SJSA1 (cell line): ENCODE measurements around the gene PLAGL1. TPM values are rescaled to one million over a fixed set of nuclear protein-coding genes. Genes with fewer than 3 reads are reported as not detected.
"Not testable (repeated sequence)": the region's sequence is repeated elsewhere in the genome, so short reads cannot be mapped to it uniquely, and the experiment has no call there.

Experiments used
- DNase-seq, 2 experiments: peaks; one replicate each; pipeline ENCODE4 v3.0.0-alpha.2; 2015 to 2020; ENCODE audit warnings: low spot score in 2 of 2, low read depth in 1 of 2
- H3K27ac ChIP-seq: fragments of 250-450 bp; sonication (Bioruptor Pico); 2 replicates; pipeline ENCODE4 v1.5.1; 2020; ENCODE audit warnings: mild to moderate bottlenecking, moderate library complexity
- H3K27me3 ChIP-seq: fragments of 250-450 bp; sonication (Bioruptor Pico); replicated peaks from 2 replicates; pipeline ENCODE4 v1.5.1; 2020; ENCODE audit warnings: mild to moderate bottlenecking, moderate library complexity
- H3K36me3 ChIP-seq: fragments of 250-450 bp; sonication (Bioruptor Pico); 2 replicates; pipeline ENCODE4 v1.5.1; 2020; ENCODE audit warnings: mild to moderate bottlenecking
- H3K4me1 ChIP-seq: fragments of 250-450 bp; sonication (Bioruptor Pico); replicated peaks from 2 replicates; pipeline ENCODE4 v1.6.1; 2021; ENCODE audit warnings: mild to moderate bottlenecking
- H3K4me3 ChIP-seq: fragments of 250-450 bp; sonication (Bioruptor Pico); 2 replicates; pipeline ENCODE4 v1.5.1; 2020; ENCODE audit warnings: mild to moderate bottlenecking
- H3K9me3 ChIP-seq: fragments of 250-450 bp; sonication (Bioruptor Pico); replicated peaks from 2 replicates; pipeline ENCODE4 v1.5.1; 2020; ENCODE audit warnings: mild to moderate bottlenecking
- total RNA-seq: library from RNA; depleted of rRNA; stranded (reverse); fragments of >200 nt; shearing (Covaris generic); gene quantifications from 2 replicates; pipeline ENCODE4 v1.2.3, GENCODE V29; 2014; rRNA removed

PLAGL1 gene
- total RNA-seq: 3.4 and 7.2 TPM in 2 replicates

GRCh38 chr6:144008120-144008811 is at the start of gene PLAGL1:
Gene PLAGL1 (minus strand): TSS chr6:144008259. CDS start chr6:143948136, 60,123 bp downstream.
- Histone ChIP-seq H3K4me1 (peaks cover 10% of the 10 kb centered on the region; the same call in 1 of the 2 replicates), H3K27me3 (peaks cover 4% of the 10 kb centered on the region; the same call in 1 of the 2 replicates), H3K36me3 (peaks cover 6% of the 10 kb centered on the region; the same call in 1 of the 2 replicates), H3K4me3 (peak within 1 kb of the TSS; percentile 83), H3K9me3 (no peaks in the 10 kb centered on the region; the same call in 1 of the 2 replicates), H3K27ac (peak within 1 kb of the TSS; percentile 48)
- peak; percentile 52 to 75 for DNase-seq

DNA sequence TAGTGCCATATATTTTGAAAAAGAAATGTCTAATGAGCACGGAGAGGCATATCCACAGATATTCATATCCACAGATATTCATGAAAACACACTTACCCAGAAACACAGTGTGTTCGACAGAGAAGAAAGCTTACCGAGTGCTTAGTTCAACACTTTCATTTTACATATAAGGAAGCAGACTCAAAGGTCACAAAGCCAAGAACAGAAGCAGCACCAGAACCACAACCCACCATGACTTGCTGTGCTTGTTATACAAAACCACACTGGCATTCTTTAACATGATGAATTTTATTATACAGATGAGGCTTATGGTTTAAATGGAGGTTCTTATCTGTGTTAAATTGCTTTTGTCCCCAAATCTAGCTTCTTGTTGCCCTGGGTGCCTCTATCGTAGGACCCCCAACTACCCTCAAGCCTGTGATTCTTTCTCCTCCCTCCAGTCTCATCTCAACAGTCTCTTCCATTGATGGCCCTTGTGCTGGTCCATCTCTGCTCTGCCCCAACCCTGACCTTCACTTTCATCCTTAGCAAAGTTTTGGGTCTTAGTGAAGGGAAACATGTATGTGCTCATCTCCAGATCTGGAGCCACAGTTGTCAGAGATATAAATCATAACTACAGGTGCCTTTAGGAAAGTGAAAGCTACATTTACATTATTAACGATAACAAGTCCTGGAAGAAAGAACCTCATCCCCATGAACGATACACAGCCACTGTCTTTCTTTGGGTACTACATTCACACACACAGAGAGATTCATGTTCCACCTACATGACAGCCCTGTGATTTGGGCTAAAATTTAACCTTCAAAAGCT is 47.3 kb upstream of the PLAGL1 start:
- Histone ChIP-seq H3K4me1 (no peaks in the 10 kb centered on the region), H3K27me3 (0 out of 2 replicates have a peak, but pooled peaks cover 7% of the 10 kb centered on the region), H3K36me3 (no peaks in the 10 kb centered on the region), H3K27ac (no peak overlapping the region), H3K4me3 (no peak overlapping the region), H3K9me3 (no peaks in the 10 kb centered on the region)
- no peak for DNase-seq

- Histone ChIP-seq H3K36me3 (no peaks in the 10 kb centered on the region), H3K27ac (no peak overlapping the region), H3K4me1 (no peaks in the 10 kb centered on the region), H3K9me3 (0 out of 2 replicates have a peak, but pooled peaks cover 1% of the 10 kb centered on the region), H3K4me3 (no peak overlapping the region), H3K27me3 (0 out of 2 replicates have a peak, but pooled peaks cover 9% of the 10 kb centered on the region)
- DNase-seq: no peak
Measured at GRCh38 chr6:144053601-144054000, 45.5 kb upstream of the PLAGL1 start.

DNA sequence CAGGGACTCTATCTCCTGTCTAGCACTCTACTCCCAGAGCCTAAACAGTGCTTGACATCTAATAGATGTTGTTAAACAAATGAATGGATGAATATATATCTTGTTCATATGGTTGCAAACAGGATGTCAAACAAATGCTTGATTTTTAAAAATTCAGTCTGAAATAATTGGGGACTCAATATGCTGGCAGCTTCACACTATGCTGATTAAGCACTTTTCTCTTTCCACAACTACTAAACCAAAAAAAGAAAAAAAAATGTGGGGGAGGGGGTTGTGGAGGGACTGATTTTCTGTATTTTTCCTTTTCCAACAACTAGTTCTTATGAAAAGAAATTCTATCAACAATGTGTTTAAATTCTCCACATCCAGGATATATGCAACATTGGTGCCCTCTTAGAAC is 44.4 kb upstream of the PLAGL1 start:
- H3K4me3 ChIP-seq: no peak overlapping the region
- DNase-seq: no peak
- no peak overlapping the region for H3K27ac ChIP-seq
- no peaks in the 10 kb centered on the region for H3K4me1 ChIP-seq
- no peaks in the 10 kb centered on the region for H3K36me3 ChIP-seq
- H3K27me3 ChIP-seq: 0 out of 2 replicates have a peak, but pooled peaks cover 10% of the 10 kb centered on the region
- H3K9me3 ChIP-seq: 0 out of 2 replicates have a peak, but pooled peaks cover 6% of the 10 kb centered on the region

DNA sequence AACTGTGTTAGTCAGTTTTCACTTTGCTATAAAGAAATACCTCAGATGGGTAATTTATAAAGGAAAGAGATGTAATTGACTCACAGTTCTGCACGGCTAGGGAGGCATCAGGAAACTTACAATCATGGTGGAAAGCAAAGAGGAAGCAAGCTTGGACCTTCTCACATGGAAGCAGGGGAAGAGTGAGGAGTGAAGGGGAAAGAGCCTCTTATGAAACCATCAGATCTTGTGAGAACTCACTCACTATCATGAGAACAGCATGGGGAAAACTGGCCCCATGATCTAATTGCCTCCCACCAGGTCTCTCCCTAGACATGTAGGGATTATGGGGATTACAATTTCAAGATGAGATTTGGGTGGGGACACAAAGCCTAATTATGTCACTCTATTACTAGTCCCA is 41.3 kb upstream of the PLAGL1 start:
- no peak for DNase-seq

GRCh38 chr6:144047688-144048087 is 39.6 kb upstream of the PLAGL1 start:
- 0 out of 2 replicates have a peak, but pooled peaks cover 10% of the 10 kb centered on the region for H3K27me3 ChIP-seq
- no peak for DNase-seq
- no peak overlapping the region for H3K4me3 ChIP-seq
- H3K9me3 ChIP-seq: 0 out of 2 replicates have a peak, but pooled peaks cover 10% of the 10 kb centered on the region
- H3K36me3 ChIP-seq: no peaks in the 10 kb centered on the region
- no peak overlapping the region for H3K27ac ChIP-seq
- H3K4me1 ChIP-seq: no peaks in the 10 kb centered on the region

More for the DNA sequence above, 41.3 kb upstream of the PLAGL1 start:
- 0 out of 2 replicates have a peak, but pooled peaks cover 10% of the 10 kb centered on the region for H3K9me3 ChIP-seq
- no peak overlapping the region for H3K4me3 ChIP-seq
- H3K27me3 ChIP-seq: 0 out of 2 replicates have a peak, but pooled peaks cover 10% of the 10 kb centered on the region
- H3K36me3 ChIP-seq: no peaks in the 10 kb centered on the region
- H3K27ac ChIP-seq: no peak overlapping the region
- no peaks in the 10 kb centered on the region for H3K4me1 ChIP-seq

DNA sequence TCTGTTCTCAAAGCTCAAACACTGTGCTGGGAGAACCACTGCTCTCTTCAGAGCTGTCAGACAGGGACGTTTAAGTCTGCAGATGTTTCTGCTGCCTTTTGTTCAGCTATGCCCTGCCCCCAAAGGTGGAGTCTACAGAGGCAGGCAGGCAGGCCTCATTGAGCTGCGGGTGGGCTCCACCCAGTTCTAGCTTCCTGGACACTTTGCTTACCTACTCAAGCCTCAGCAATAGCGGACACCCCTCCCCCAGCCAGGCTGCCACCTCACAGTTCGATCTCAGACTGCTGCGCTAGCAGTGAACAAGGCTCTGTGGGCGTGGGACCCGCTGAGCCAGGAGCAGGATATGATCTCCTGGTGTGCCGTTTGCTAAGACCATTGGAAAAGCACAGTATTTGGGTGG is 38.6 kb upstream of the PLAGL1 start:
- not testable (repeated sequence) for H3K4me1 ChIP-seq, H3K27ac ChIP-seq, H3K36me3 ChIP-seq, H3K4me3 ChIP-seq, DNase-seq
- H3K27me3 ChIP-seq: 0 out of 2 replicates have a peak, but pooled peaks cover 10% of the 10 kb centered on the region
- 0 out of 2 replicates have a peak, but pooled peaks cover 10% of the 10 kb centered on the region for H3K9me3 ChIP-seq

GRCh38 chr6:144044989-144045388 is 36.9 kb upstream of the PLAGL1 start:
- not testable (repeated sequence) for H3K27me3 ChIP-seq, H3K4me1 ChIP-seq, H3K27ac ChIP-seq, H3K36me3 ChIP-seq, H3K4me3 ChIP-seq, DNase-seq
- H3K9me3 ChIP-seq: 0 out of 2 replicates have a peak, but pooled peaks cover 10% of the 10 kb centered on the region

DNA sequence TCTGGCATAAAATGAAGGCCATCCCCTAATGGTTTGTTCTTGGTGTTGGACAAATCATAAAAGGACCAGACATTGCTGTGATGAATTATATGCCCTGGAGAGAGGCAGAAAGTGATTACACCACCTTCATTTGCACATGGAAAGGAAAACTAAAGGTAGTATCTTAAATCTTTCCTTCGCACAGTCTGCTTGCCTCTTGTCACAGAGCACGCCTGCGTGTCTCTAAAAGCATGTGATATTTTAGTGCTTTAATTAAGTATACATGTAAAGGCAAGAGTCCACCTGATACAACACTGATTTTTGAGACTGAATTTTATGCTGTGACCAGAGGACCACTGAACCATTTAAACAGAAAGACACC is 28.8 kb upstream of the PLAGL1 start:
- no peaks in the 10 kb centered on the region; the same call in 1 of the 2 replicates for H3K27me3 ChIP-seq
- no peaks in the 10 kb centered on the region for H3K36me3 ChIP-seq
- peaks cover 11% of the 10 kb centered on the region for H3K4me1 ChIP-seq
- 0 out of 2 replicates have a peak, but pooled peaks cover 2% of the 10 kb centered on the region for H3K9me3 ChIP-seq
- H3K4me3 ChIP-seq: 0 out of 2 replicates have a peak overlapping the region, but pooled peaks have one; percentile 4
- H3K27ac ChIP-seq: no peak overlapping the region
- DNase-seq: no peak

DNA sequence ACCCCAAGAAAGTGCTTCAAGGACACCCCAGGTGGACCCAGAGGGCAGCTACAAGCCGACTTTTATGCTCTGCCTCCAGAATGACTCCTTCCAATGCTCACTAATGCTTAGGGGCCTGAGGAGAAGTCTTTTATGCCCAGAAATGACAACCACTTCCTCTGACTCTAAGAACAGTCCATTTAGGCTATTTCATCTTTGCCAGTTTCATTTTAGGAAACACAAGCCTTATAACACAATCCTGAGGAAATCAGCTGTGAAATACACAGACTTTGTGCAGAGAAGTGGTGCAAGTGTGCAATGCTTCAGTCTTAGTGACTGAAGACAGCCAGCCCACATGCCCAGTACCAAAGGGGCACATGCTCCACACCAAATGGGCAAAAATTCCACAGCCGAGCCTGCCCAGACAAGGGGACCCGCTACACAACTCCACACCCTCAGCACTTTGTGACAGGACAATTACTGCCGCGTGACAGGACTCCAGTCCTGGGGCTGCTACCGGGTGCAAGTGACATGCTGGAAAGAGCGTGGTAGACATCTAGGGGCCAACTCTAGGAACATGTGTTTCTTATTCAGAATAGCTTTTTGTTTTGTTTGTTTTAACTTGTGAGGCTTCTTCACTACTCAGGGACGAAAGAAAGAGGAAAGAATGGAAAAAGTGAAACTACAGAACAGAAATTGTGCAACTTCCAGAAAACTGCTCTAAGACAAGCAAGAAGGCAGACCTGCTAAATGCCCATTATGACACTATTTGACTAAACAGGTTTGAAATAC is 28.2 kb upstream of the PLAGL1 start:
- no peak overlapping the region for H3K27ac ChIP-seq

GRCh38 chr6:144035416-144035815 is 27.4 kb upstream of the PLAGL1 start:
- 0 out of 2 replicates have a peak, but pooled peaks cover 2% of the 10 kb centered on the region for H3K9me3 ChIP-seq
- DNase-seq: no peak
- H3K4me3 ChIP-seq: no peak overlapping the region
- H3K27me3 ChIP-seq: no peaks in the 10 kb centered on the region; the same call in 1 of the 2 replicates
- H3K27ac ChIP-seq: no peak overlapping the region
- no peaks in the 10 kb centered on the region for H3K36me3 ChIP-seq
- peaks cover 11% of the 10 kb centered on the region for H3K4me1 ChIP-seq

More for the DNA sequence above, 28.2 kb upstream of the PLAGL1 start:
- Histone ChIP-seq H3K36me3 (no peaks in the 10 kb centered on the region), H3K4me1 (peaks cover 11% of the 10 kb centered on the region), H3K27me3 (no peaks in the 10 kb centered on the region; the same call in 1 of the 2 replicates), H3K9me3 (0 out of 2 replicates have a peak, but pooled peaks cover 2% of the 10 kb centered on the region), H3K4me3 (peak overlapping the region; percentile 4; the same call in 1 of the 2 replicates)
- peak in 1 of 2 experiments; percentile 41 for DNase-seq

GRCh38 chr6:144033816-144034735 is 26.0 kb upstream of the PLAGL1 start:
- Histone ChIP-seq H3K27ac (no peak overlapping the region), H3K4me3 (no peak overlapping the region), H3K4me1 (peaks cover 11% of the 10 kb centered on the region), H3K9me3 (0 out of 2 replicates have a peak, but pooled peaks cover 2% of the 10 kb centered on the region), H3K27me3 (no peaks in the 10 kb centered on the region; the same call in 1 of the 2 replicates), H3K36me3 (no peaks in the 10 kb centered on the region)
- no peak for DNase-seq
